ENCODE results near the gene BCKDHA. TPM values are rescaled to one million over a fixed set of nuclear protein-coding genes. Genes with fewer than 3 reads are reported as not detected.

BCKDHA gene
- total and polyA plus RNA-seq, 8 donors = 12.1 to 35.4 (median 31.9) TPM

DNA sequence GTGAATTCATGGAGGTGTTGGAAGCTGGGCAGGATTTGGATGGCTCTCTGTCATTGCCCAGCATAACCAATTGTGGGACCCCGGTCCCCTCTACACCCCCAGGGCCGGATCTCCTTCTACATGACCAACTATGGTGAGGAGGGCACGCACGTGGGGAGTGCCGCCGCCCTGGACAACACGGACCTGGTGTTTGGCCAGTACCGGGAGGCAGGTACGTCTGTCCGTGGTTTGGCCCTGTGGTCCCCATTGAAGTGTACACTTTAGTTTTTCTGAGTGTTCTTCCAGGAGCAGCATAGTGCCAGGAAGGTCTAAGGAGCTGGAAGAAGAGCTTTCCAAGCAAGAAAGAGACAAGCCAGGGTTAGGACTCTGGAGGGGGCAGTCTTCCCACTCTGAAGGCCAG, 16.3 kb downstream of the BCKDHA start:
- Histone ChIP-seq H3K4me1 (peaks cover 9 to 70% of the 10 kb centered on the region in 2 donors), H3K27ac (peak overlapping the region; percentile 30 to 48), H3K36me3 (peaks cover 0 to 45% of the 10 kb centered on the region in 2 donors), H3K4me3 (no peak overlapping the region), H3K27me3 (no peaks in the 10 kb centered on the region), H3K9me3 (no peaks in the 10 kb centered on the region)
- no peak for DNase-seq
- ATAC-seq = peak; percentile 4
- intact Hi-C loops (cut with DNase I) = no loop called here
- TF ChIP-seq, protein P1, sequence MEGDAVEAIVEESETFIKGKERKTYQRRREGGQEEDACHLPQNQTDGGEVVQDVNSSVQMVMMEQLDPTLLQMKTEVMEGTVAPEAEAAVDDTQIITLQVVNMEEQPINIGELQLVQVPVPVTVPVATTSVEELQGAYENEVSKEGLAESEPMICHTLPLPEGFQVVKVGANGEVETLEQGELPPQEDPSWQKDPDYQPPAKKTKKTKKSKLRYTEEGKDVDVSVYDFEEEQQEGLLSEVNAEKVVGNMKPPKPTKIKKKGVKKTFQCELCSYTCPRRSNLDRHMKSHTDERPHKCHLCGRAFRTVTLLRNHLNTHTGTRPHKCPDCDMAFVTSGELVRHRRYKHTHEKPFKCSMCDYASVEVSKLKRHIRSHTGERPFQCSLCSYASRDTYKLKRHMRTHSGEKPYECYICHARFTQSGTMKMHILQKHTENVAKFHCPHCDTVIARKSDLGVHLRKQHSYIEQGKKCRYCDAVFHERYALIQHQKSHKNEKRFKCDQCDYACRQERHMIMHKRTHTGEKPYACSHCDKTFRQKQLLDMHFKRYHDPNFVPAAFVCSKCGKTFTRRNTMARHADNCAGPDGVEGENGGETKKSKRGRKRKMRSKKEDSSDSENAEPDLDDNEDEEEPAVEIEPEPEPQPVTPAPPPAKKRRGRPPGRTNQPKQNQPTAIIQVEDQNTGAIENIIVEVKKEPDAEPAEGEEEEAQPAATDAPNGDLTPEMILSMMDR (IDR thresholded peaks at IDR 0.05) = no peak

GRCh38 chr19:41414461-41414860, 16.8 kb downstream of the BCKDHA start:
- Histone ChIP-seq H3K27me3 (no peaks in the 10 kb centered on the region), H3K27ac (peak overlapping the region in 1 of 2 donors; percentile 48), H3K4me1 (peaks cover 4 to 70% of the 10 kb centered on the region in 2 donors), H3K9me3 (no peaks in the 10 kb centered on the region), H3K36me3 (peaks cover 0 to 50% of the 10 kb centered on the region in 2 donors), H3K4me3 (no peak overlapping the region)
- intact Hi-C loops (cut with DNase I) = no loop called here
- no peak for ATAC-seq
- TF ChIP-seq, protein P1 (IDR thresholded peaks at IDR 0.05) = no peak
- no peak for DNase-seq

DNA sequence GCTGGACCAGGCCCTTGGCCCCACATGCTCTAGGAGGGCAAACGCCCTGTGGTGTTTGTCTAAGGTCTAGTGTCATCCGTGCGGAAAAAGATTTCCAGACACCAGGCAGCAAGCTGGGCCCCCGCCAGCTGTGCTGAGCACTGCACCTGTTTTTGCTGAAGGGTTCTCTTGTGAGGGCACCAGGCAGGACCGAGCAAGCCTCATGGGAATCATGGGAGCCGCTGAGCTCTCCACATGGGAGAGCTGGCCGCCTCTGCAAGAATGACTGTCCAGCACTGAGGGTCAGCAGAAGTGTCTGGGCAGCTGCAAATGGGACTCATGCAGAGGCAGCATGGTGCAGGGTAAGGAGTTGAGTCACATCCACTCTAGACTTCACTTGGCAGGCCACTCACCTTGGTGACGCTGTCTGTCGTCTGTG, 17.5 kb downstream of the BCKDHA start:
- DNase-seq (peak in 1 of 4 donors; percentile 79), ATAC-seq (peak; percentile 67)
- H3K27me3 ChIP-seq = no peaks in the 10 kb centered on the region
- TF ChIP-seq, protein P1 (IDR thresholded peaks at IDR 0.05) = no peak
- no peaks in the 10 kb centered on the region for H3K9me3 ChIP-seq
- H3K4me3 ChIP-seq = no peak overlapping the region
- peaks cover 0 to 57% of the 10 kb centered on the region in 2 donors for H3K36me3 ChIP-seq
- intact Hi-C loops (cut with DNase I) = no loop called here
- peak overlapping the region; percentile 48 to 60 for H3K27ac ChIP-seq
- peaks cover 4 to 70% of the 10 kb centered on the region in 2 donors for H3K4me1 ChIP-seq

DNA sequence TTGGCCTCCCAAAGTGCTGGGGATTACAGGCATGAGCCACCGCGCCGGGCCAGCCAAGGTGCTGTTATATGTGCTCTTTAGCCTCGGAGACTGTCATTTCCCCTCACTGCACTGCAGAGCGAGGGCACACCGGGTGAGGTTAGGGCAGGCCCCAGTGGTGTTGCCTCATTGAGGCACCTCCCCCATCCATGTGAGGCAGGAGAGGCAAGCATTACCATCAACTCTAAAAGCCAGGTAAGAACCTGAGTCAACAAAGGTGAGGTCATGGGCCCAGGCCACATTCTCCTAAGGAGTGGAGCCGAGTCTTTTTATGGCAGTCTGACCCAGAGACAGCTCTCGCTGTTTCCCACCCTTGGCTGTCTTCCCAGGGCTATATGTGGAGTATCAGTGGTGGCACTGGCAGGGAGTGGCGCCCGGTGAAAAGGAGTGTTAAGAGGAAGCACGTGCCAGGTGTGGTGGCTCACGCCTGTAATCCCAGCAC, 18.6 kb downstream of the BCKDHA start:
- TF ChIP-seq, protein P1 (IDR thresholded peaks at IDR 0.05) = no peak
- DNase-seq (peak in 2 of 4 donors; percentile 85 to 87), ATAC-seq (peak; percentile 84)
- Histone ChIP-seq H3K9me3 (no peaks in the 10 kb centered on the region), H3K36me3 (peaks cover 0 to 62% of the 10 kb centered on the region in 2 donors), H3K4me3 (no peak overlapping the region), H3K27me3 (no peaks in the 10 kb centered on the region), H3K27ac (peak overlapping the region; percentile 42 to 60), H3K4me1 (peaks cover 0 to 70% of the 10 kb centered on the region in 2 donors)
- intact Hi-C loops (cut with DNase I) = no loop called here

DNA sequence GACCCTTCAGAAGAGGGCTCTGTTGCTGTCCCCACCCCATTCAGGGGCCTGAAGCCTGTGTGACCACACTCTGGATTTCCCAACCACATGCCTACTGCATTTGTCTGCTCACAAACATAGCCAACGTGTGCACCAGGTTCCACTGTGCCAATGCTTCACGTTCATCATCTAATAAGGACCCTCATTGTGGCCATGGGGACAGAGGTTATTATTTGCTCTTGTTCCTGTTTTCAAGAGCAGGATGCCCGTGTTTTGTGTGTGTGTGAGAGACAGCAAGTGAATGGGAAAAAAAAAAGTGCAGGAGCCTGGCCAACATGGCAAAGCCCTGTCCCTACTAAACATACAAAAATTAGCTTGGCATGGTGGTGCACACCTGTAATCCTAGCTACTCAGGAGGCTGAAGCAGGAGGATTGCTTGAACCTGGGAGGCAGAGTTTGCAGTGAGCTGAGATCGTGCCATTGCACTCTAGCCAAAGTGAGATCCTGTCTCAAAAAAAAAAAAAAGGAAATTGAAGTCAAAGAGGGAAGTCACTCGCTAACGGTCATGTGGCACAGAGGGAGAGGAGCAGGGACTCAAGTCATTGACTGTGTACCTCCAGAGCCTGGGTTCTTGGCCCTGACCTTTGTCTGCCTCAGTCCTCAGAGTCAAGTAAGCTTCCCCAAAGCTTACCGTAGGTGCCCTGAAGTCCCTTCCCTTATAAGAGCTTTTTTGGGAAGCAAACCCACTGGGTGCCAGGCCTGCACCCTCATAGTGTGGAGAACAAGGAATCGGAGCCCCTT, 22.7 kb downstream of the BCKDHA start:
- H3K4me3 ChIP-seq = no peak overlapping the region
- DNase-seq (peak in 2 of 4 donors; percentile 48 to 77), ATAC-seq (peak; percentile 3)
- no peaks in the 10 kb centered on the region for H3K9me3 ChIP-seq
- H3K27me3 ChIP-seq = no peaks in the 10 kb centered on the region
- TF ChIP-seq, protein P1 (IDR thresholded peaks at IDR 0.05) = no peak
- H3K36me3 ChIP-seq = peaks cover 0 to 68% of the 10 kb centered on the region in 2 donors
- intact Hi-C loops (cut with DNase I) = no loop called here
- peaks cover 4 to 75% of the 10 kb centered on the region in 2 donors for H3K4me1 ChIP-seq
- peak overlapping the region; percentile 42 to 91 for H3K27ac ChIP-seq

Data from left lung (tissue), 10 donors.